H1 (cell line): ENCODE data around the gene PRIMA1. TPM values are rescaled to one million over a fixed set of nuclear protein-coding genes. Genes with fewer than 3 reads are reported as not detected.

Experiments
- CTCF ChIA-PET: fragments of 300-600 bp; sonication (Branson Sonifier 250); formaldehyde crosslinking; loops from one replicate; lab custom pipeline; 2021; ENCODE audit not compliant: partially characterized antibody; lab: Charles Lee
- POLR2A ChIA-PET: fragments of 300-600 bp; sonication (Branson Sonifier 250); formaldehyde crosslinking; loops from one replicate; lab custom pipeline; 2021; ENCODE audit warnings: inconsistent platforms; ENCODE audit not compliant: partially characterized antibody; lab: Charles Lee
- DNase-seq, 2 experiments: peaks; one replicate each; pipeline versions ENCODE4 v3.0.0 to v3.0.0-alpha.2; 2010 to 2022; ENCODE audit warnings: low spot score in 2 of 2, low read depth in 1 of 2, mixed read lengths in 1 of 2
- FAIRE-seq: peaks from 2 replicates; lab custom pipeline; 2011; peaks lifted over from hg19 to GRCh38; lab: Jason Lieb, UNC
- H2AFZ ChIP-seq: 2 replicates; pipeline ENCODE4 v1.8.1; 2012; ENCODE audit warnings: low read length, inconsistent platforms
- H2AK5ac ChIP-seq: 2 replicates; pipeline ENCODE4 v1.6.1; 2013; ENCODE audit warnings: low read depth, low read length
- H2BK120ac ChIP-seq: replicated peaks from 2 replicates; pipeline ENCODE3; 2013; ENCODE audit warnings: low read depth, low read length, inconsistent platforms
- H2BK12ac ChIP-seq: 2 replicates; pipeline ENCODE4 v1.6.1; 2013; ENCODE audit warnings: low read depth, low read length
- H2BK15ac ChIP-seq: 2 replicates; pipeline ENCODE4 v1.6.1; 2013; ENCODE audit warnings: low read length
- H2BK20ac ChIP-seq: 2 replicates; pipeline ENCODE4 v1.6.1; 2013; ENCODE audit warnings: low read length
- H2BK5ac ChIP-seq: 2 replicates; pipeline ENCODE4 v1.6.1; 2013; ENCODE audit warnings: low read depth, low read length
- H3K14ac ChIP-seq: 2 replicates; pipeline ENCODE4 v1.6.1; 2013; ENCODE audit warnings: inconsistent platforms; ENCODE audit not compliant: insufficient read length
- H3K18ac ChIP-seq: 2 replicates; pipeline ENCODE4 v1.6.1; 2013; ENCODE audit warnings: low read length; ENCODE audit errors: extremely low read depth
- H3K23ac ChIP-seq: 2 replicates; pipeline ENCODE4 v1.6.1; 2013; ENCODE audit warnings: inconsistent platforms; ENCODE audit not compliant: insufficient read length
- H3K23me2 ChIP-seq: 2 replicates; pipeline ENCODE4 v1.6.1; 2013; ENCODE audit warnings: low read depth, low read length
- H3K27ac ChIP-seq: 2 replicates; pipeline ENCODE4 v1.6.1; 2011; ENCODE audit warnings: low read depth, low read length, inconsistent platforms
- H3K27me3 ChIP-seq, 4 experiments: replicated peaks in 1 of 4; 1 replicate in 1 of 4; 2 replicates in 3 of 4; pipeline versions ENCODE4 v1.6.1 to v1.8.1; 2011 to 2013; ENCODE audit warnings: low read length in 3 of 4, mild to moderate bottlenecking in 3 of 4, inconsistent platforms in 2 of 4, mixed read lengths in 2 of 4, moderate library complexity in 1 of 4; ENCODE audit not compliant: control insufficient read depth in 3 of 4, insufficient read depth in 3 of 4; ENCODE audit errors: extremely low read depth in 1 of 4
- H3K36me3 ChIP-seq, 4 experiments: 2 replicates each; pipeline versions ENCODE4 v1.6.1 to v1.8.1; 2011 to 2013; ENCODE audit warnings: mild to moderate bottlenecking in 4 of 4, low read length in 3 of 4, moderate library complexity in 2 of 4, control low read depth in 1 of 4, inconsistent platforms in 1 of 4; ENCODE audit not compliant: insufficient read depth in 4 of 4, control insufficient read depth in 2 of 4
- H3K4ac ChIP-seq: replicated peaks from 2 replicates; pipeline ENCODE3; 2013; ENCODE audit warnings: low read length, low read depth, mixed read lengths, inconsistent platforms; ENCODE audit not compliant: insufficient read length
- H3K4me1 ChIP-seq, 4 experiments: replicated peaks in 1 of 4; 1 replicate in 1 of 4; 2 replicates in 3 of 4; pipeline versions ENCODE4 v1.6.1 to v1.8.1; 2011 to 2013; ENCODE audit warnings: low read length in 3 of 4, inconsistent platforms in 2 of 4, mixed read lengths in 1 of 4; ENCODE audit not compliant: insufficient read depth in 4 of 4, control insufficient read depth in 3 of 4
- H3K4me2 ChIP-seq, 2 experiments: 2 replicates each; pipeline versions ENCODE4 v1.6.1 to v1.8.1; 2011 to 2013; ENCODE audit warnings: low read depth in 2 of 2, low read length in 2 of 2, control low read depth in 1 of 2, inconsistent platforms in 1 of 2, mild to moderate bottlenecking in 1 of 2; ENCODE audit not compliant: insufficient read depth in 1 of 2
- H3K4me3 ChIP-seq, 4 experiments: fragments of 200-600, 300-600 bp in 1 of 4; sonication (generic), shearing (Covaris generic), sonication (Bioruptor Twin) in 1 of 4; 2 replicates each; pipeline versions ENCODE4 v1.5.1 to v1.8.1; 2011 to 2016; ENCODE audit warnings: low read length in 4 of 4, low read depth in 3 of 4, control low read depth in 2 of 4, inconsistent platforms in 2 of 4, mild to moderate bottlenecking in 2 of 4, mixed read lengths in 1 of 4, moderate library complexity in 1 of 4; ENCODE audit not compliant: insufficient read depth in 2 of 4; ENCODE audit errors: extremely low read depth in 1 of 4
- H3K56ac ChIP-seq: replicated peaks from 2 replicates; pipeline ENCODE3; 2013; ENCODE audit warnings: low read depth, mild to moderate bottlenecking, mixed read lengths, low read length, inconsistent platforms; ENCODE audit not compliant: insufficient read length
- H3K79me1 ChIP-seq: 2 replicates; pipeline ENCODE4 v1.6.1; 2013; ENCODE audit warnings: low read depth, low read length, control low read depth
- H3K79me2 ChIP-seq, 2 experiments: 2 replicates each; pipeline versions ENCODE4 v1.6.1 to v1.8.1; 2012 to 2013; ENCODE audit warnings: low read length in 2 of 2, mild to moderate bottlenecking in 2 of 2, inconsistent platforms in 1 of 2; ENCODE audit not compliant: insufficient read depth in 2 of 2, control insufficient read depth in 1 of 2
- H3K9ac ChIP-seq, 4 experiments: replicated peaks in 1 of 4; 1 replicate in 1 of 4; 2 replicates in 3 of 4; pipeline versions ENCODE4 v1.6.1 to v1.8.1; 2011 to 2013; ENCODE audit warnings: low read depth in 3 of 4, low read length in 3 of 4, control low read depth in 2 of 4, mild to moderate bottlenecking in 2 of 4, moderate library complexity in 2 of 4, inconsistent platforms in 1 of 4; ENCODE audit errors: extremely low read depth in 1 of 4
- H3K9me3 ChIP-seq, 2 experiments: 2 replicates each; pipeline versions ENCODE4 v1.6.1 to v1.8.1; 2012 to 2013; ENCODE audit warnings: mild to moderate bottlenecking in 2 of 2, moderate library complexity in 2 of 2, control low read depth in 1 of 2, inconsistent platforms in 1 of 2, low read depth in 1 of 2, low read length in 1 of 2, mixed read lengths in 1 of 2; ENCODE audit not compliant: insufficient read depth in 2 of 2
- H4K20me1 ChIP-seq, 2 experiments: replicated peaks in 1 of 2; 2 replicates each; pipeline versions ENCODE3 to v1.8.1; 2011 to 2013; ENCODE audit warnings: inconsistent platforms in 2 of 2, low read length in 2 of 2, mild to moderate bottlenecking in 1 of 2; ENCODE audit not compliant: insufficient read depth in 2 of 2, control insufficient read depth in 1 of 2
- H4K5ac ChIP-seq: 2 replicates; pipeline ENCODE4 v1.6.1; 2013; ENCODE audit warnings: low read length, low read depth, mixed read lengths, inconsistent platforms; ENCODE audit not compliant: insufficient read length
- H4K8ac ChIP-seq: 2 replicates; pipeline ENCODE4 v1.8.0; 2013; ENCODE audit warnings: mild to moderate bottlenecking, moderate library complexity, low read length, inconsistent platforms; ENCODE audit not compliant: insufficient read depth; ENCODE audit errors: extremely low read depth
- H4K91ac ChIP-seq: replicated peaks from 2 replicates; pipeline ENCODE3; 2013; ENCODE audit warnings: low read length, mixed read lengths, inconsistent platforms; ENCODE audit not compliant: insufficient read length
- CBX8 ChIP-seq: fragments of 300-800, 300-1000 bp; sonication (generic); IDR thresholded peaks from 2 replicates; pipeline ENCODE4 v1.7.1; 2016; ENCODE audit warnings: low read depth, low read length, borderline replicate concordance
- CHD1 ChIP-seq: IDR thresholded peaks from 2 replicates; pipeline ENCODE4 v1.6.1; 2012; ENCODE audit warnings: low read depth, low read length, improper control_type of control experiment
- CREB1 ChIP-seq: IDR thresholded peaks from 2 replicates; pipeline ENCODE4 v1.6.1; 2012; ENCODE audit warnings: inconsistent platforms
- CTBP2 ChIP-seq: IDR thresholded peaks from 2 replicates; pipeline ENCODE4 v1.7.0; 2011; ENCODE audit warnings: borderline replicate concordance, mild to moderate bottlenecking, moderate library complexity, mixed read lengths, low read length; ENCODE audit not compliant: insufficient read depth, insufficient read length
- GABPA ChIP-seq: IDR thresholded peaks from 2 replicates; pipeline ENCODE4 v1.6.1; 2011; ENCODE audit warnings: mild to moderate bottlenecking, low read length, moderate library complexity, borderline replicate concordance; ENCODE audit not compliant: insufficient read depth
- KDM4A ChIP-seq: IDR thresholded peaks from one replicate; pipeline ENCODE4 v1.7.1; 2012; ENCODE audit warnings: low read depth, mild to moderate bottlenecking, moderate library complexity, low read length, inconsistent platforms; ENCODE audit not compliant: severe bottlenecking
- RAD21 ChIP-seq, 2 experiments: IDR thresholded peaks in 1 of 2; conservative IDR thresholded peaks in 1 of 2; 2 replicates each; pipeline ENCODE4 v1.6.1; 2011; ENCODE audit warnings: low read depth in 2 of 2, low read length in 2 of 2, improper control_type of control experiment in 1 of 2, inconsistent platforms in 1 of 2, mild to moderate bottlenecking in 1 of 2, moderate library complexity in 1 of 2
- SAP30 ChIP-seq: fragments of 300-600 bp; sonication (generic); IDR thresholded peaks from 2 replicates; pipeline ENCODE4 v1.7.1; 2012; ENCODE audit warnings: low read length, moderate library complexity, mild to moderate bottlenecking, inconsistent platforms; ENCODE audit not compliant: insufficient read depth, insufficient replicate concordance
- SP2 ChIP-seq: IDR thresholded peaks from 2 replicates; pipeline ENCODE4 v1.6.1; 2012; ENCODE audit warnings: mild to moderate bottlenecking, low read length, inconsistent platforms
- TAF7 ChIP-seq: optimal IDR thresholded peaks from 2 replicates; pipeline ENCODE3; 2011; ENCODE audit warnings: low read depth, mild to moderate bottlenecking, inconsistent platforms, low read length, moderate library complexity, borderline replicate concordance
- TCF12 ChIP-seq: IDR thresholded peaks from 2 replicates; pipeline ENCODE4 v1.6.1; 2011; ENCODE audit warnings: low read depth, mild to moderate bottlenecking, low read length
- YY1 ChIP-seq: IDR thresholded peaks from 2 replicates; pipeline ENCODE4 v1.6.1; 2011; ENCODE audit warnings: low read depth, mild to moderate bottlenecking, low read length
- WGBS, 2 experiments: shearing (Covaris generic) in 1 of 2; methylation state at CpG; one replicate each; pipeline versions ENCODE4 v1.1.6 to v1.1.7; 2013 to 2015; ENCODE audit warnings: low lambda C conversion rate in 2 of 2, mixed read lengths in 2 of 2, inconsistent platforms in 1 of 2, low coverage in 1 of 2, missing lambda C conversion rate in 1 of 2; ENCODE audit not compliant: insufficient replicate concordance in 2 of 2, insufficient coverage in 1 of 2, insufficient read length in 1 of 2; ENCODE audit errors: extremely low coverage in 1 of 2, missing lambda C conversion rate in 1 of 2; 5-methylcytosine and 5-hydroxymethylcytosine counted together
- polyA plus RNA-seq, 7 experiments: library from polyadenylated mRNA; depleted of rRNA in 3 of 7; stranded (reverse) in 5 of 7; unstranded in 2 of 7; fragments of >200 nt in 5 of 7; fragments of 200-250 nt in 2 of 7; gene quantifications; 1 replicate in 5 of 7; 2 replicates in 1 of 7; 4 replicates in 1 of 7; pipeline versions ENCODE4 v1.2.1 to v1.2.3, GENCODE V29; 2011 to 2013; ENCODE audit warnings: missing spikeins in 2 of 7, mixed read lengths in 2 of 7
- total RNA-seq: library from RNA; stranded (reverse); fragmentation: NEBNext Ultra II Directional; extraction: Animal tissue kit (Norgen Biotek cat#: 25700); gene quantifications from 2 replicates; pipeline ENCODE4 v1.2.1, GENCODE V29; 2021

Gene PRIMA1
- total and polyA plus RNA-seq, 2 of the 8 experiments (the other 6 are each of a cell fraction or from before 2014, with no cell fraction given) = 2.8 to 4.5 TPM

- H2BK5ac ChIP-seq = no peak overlapping the region
- no peaks in the 10 kb centered on the region for H3K36me3 ChIP-seq
- H3K9me3 ChIP-seq = no peaks in the 10 kb centered on the region
- DNase-seq (no peak), FAIRE-seq (no peak)
- H2AFZ ChIP-seq = no peak overlapping the region
- CTCF ChIA-PET = interaction anchor here (0.8 to 1.4 kb wide), 4 partner anchors 25 to 120 kb away, joined by 3 to 6 read pairs (median 3); no protein-coding TSS in a partner anchor
- no peak overlapping the region for H3K23ac ChIP-seq
- no peak for TF ChIP-seq YY1
- no peak for TF ChIP-seq GABPA
- no peak for TF ChIP-seq CBX8
- no peak for TF ChIP-seq RAD21 (IDR thresholded peaks at IDR 0.05 in 1 of 2, conservative IDR thresholded peaks at IDR 0.05 in 1 of 2; ENCODE audit: low read depth in 2 of 2, low read length in 2 of 2)
- TF ChIP-seq TAF7 = no peak
- no peak for TF ChIP-seq KDM4A
- TF ChIP-seq CREB1 = no peak
- no peak for TF ChIP-seq SP2
- TF ChIP-seq SAP30 = no peak
- TF ChIP-seq CTBP2 = no peak
- no peak for TF ChIP-seq CHD1
- TF ChIP-seq TCF12 = no peak
- H4K5ac ChIP-seq = no peak overlapping the region
- no peak overlapping the region for H3K18ac ChIP-seq
- no peak overlapping the region for H2BK15ac ChIP-seq
- no peak overlapping the region for H4K91ac ChIP-seq
- H3K79me2 ChIP-seq = no peaks in the 10 kb centered on the region
- POLR2A ChIA-PET = no interaction called here
- 81% methylated on average over 4 of the region's 4 CpGs; no CpG with 5 or more reads in 1 of the 2 experiments for WGBS, 2 experiments
- H2AK5ac ChIP-seq = no peak overlapping the region
- no peak overlapping the region for H4K8ac ChIP-seq
- H3K14ac ChIP-seq = no peak overlapping the region
- peaks cover 4 to 30% (median 23%) of the 10 kb centered on the region in 4 experiments for H3K27me3 ChIP-seq
- H2BK12ac ChIP-seq = no peak overlapping the region
- no peak overlapping the region for H3K4me2 ChIP-seq
- no peak overlapping the region for H3K4me3 ChIP-seq
- peaks cover 13% of the 10 kb centered on the region; the same call in 1 of the 2 replicates for H3K23me2 ChIP-seq
- H3K4ac ChIP-seq = no peak overlapping the region
- H3K79me1 ChIP-seq = no peaks in the 10 kb centered on the region
- peaks cover 0 to 19% (median 7%) of the 10 kb centered on the region in 4 experiments; a peak in 4 of 7 replicates for H3K4me1 ChIP-seq
- H2BK120ac ChIP-seq = no peak overlapping the region
- peaks cover 2 to 6% of the 10 kb centered on the region in 2 experiments for H4K20me1 ChIP-seq
- no peak overlapping the region for H2BK20ac ChIP-seq
- no peak overlapping the region for H3K27ac ChIP-seq
- H3K9ac ChIP-seq = no peak overlapping the region
- no peak overlapping the region for H3K56ac ChIP-seq
These were observed 2.9 kb downstream of the PRIMA1 start for GRCh38 chr14:93785423-93785822.
